Astrocyte of the spinal cord (primary cell): ENCODE measurements around the gene EDIL3.
A peak's percentile ranks its signal among the peaks of the same experiment; 100 is the strongest.

Experiments
- DNase-seq: peaks from one replicate; pipeline ENCODE4 v3.0.0; 2011; ENCODE audit warnings: low read depth, low spot score
- H3K4me3 ChIP-seq: 2 replicates; pipeline ENCODE4 v1.5.1; 2011; ENCODE audit warnings: low read depth, mild to moderate bottlenecking, low read length, moderate library complexity
- in situ Hi-C: cut with HindIII; loops from 2 replicates; pipeline ENCODE4 v1.10.0; 2017; ENCODE audit warnings: low sequenced_read_pairs
- TF ChIP-seq, protein P1 (sequence below): IDR thresholded peaks from 2 replicates; pipeline ENCODE4 v1.5.1; 2012; ENCODE audit warnings: low read depth, mild to moderate bottlenecking, low read length, inconsistent platforms

The EDIL3 gene

DNA sequence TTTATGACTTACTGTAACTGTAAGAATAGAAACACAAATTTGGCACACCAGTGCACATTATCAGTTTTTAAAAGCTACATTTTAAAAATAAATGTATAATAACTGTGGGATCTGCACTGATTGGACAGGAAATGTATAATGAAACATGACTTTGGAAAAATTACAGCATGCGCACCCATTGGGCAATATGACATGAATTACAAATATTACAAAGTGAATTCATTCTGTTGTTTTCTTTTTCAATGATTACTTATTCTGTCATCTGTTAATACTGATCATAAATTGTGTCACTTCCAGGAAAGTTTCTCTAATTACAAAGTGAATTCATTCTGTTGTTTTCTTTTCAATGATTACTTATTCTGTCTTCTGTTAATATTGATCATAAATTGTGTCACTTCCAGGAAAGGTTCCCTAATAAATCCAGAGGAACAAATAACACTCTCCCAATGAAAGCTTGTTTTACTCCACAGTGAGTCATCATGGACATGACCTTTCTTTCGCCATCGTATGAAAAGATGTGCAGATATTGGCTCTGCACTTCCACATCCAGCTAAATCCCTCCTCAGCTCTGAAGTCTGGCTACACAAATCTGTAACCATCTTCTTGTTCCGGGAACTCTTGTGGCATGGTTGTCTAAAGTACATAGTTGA lies 367.0 kb downstream of the EDIL3 start:
- TF ChIP-seq, protein P1, sequence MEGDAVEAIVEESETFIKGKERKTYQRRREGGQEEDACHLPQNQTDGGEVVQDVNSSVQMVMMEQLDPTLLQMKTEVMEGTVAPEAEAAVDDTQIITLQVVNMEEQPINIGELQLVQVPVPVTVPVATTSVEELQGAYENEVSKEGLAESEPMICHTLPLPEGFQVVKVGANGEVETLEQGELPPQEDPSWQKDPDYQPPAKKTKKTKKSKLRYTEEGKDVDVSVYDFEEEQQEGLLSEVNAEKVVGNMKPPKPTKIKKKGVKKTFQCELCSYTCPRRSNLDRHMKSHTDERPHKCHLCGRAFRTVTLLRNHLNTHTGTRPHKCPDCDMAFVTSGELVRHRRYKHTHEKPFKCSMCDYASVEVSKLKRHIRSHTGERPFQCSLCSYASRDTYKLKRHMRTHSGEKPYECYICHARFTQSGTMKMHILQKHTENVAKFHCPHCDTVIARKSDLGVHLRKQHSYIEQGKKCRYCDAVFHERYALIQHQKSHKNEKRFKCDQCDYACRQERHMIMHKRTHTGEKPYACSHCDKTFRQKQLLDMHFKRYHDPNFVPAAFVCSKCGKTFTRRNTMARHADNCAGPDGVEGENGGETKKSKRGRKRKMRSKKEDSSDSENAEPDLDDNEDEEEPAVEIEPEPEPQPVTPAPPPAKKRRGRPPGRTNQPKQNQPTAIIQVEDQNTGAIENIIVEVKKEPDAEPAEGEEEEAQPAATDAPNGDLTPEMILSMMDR = no peak
- no peak overlapping the region for H3K4me3 ChIP-seq
- peak; percentile 33 for DNase-seq
- in situ Hi-C loops = no loop called here

DNA sequence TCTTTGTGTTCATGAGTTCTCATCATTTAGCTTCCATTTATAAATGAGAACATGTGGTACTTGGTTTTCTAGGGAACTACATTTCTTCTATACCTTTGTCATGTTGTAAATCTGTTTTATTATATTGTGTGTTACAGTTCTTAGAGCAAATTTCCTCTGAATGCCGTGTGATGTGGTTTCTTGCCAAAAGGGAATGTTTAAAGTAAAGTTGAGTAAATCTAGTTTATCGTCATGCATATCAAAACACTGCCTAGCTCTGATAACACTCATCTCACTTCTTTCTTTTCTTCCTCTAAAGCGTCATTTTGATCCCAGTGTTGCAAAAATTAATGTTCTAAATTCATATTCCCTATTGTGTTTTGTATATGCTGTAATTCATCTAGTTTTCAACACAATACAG lies 368.6 kb downstream of the EDIL3 start:
- no peak for DNase-seq
- H3K4me3 ChIP-seq = no peak overlapping the region
- TF ChIP-seq, protein P1 = no peak
- in situ Hi-C loops = no loop called here

DNA sequence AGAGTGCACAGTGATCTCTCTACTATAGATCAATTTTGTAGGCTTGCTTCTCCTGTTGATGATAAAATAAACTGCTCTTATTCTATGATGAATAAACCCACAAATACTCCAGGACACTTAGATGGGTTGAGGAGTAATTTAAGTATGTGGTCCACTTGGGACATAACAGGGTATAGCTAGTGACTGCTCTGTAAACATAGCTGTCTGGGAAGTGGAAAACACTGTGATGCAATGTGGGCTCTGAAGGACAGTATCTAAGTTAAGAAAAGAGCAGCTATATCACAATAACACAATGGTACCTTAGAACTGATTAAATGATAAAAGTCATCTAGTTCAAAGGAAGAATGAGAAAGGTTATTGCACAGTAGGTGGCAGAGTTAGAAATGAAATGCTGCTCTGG lies 369.7 kb downstream of the EDIL3 start:
- TF ChIP-seq, protein P1 = no peak
- no peak overlapping the region for H3K4me3 ChIP-seq
- DNase-seq = no peak
- in situ Hi-C loops = no loop called here

DNA sequence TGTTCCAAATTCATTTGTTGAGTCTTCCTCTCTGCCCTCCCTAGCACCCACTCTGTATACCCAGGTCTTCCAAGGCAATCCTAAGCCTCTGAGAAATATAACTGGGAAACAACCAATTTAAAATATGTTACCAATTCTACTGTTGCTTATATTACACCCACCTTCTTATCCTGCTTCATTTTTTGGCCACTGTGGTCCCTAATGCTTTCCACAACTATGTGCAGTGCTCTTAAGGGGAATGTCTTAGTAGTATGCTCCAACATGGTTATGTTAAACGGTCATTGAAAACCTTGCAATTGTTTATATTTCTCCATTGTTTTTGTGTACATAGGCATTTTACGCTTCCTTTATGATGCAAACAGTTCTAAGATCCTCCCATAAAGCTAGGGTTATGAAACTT lies 390.9 kb downstream of the EDIL3 start:
- in situ Hi-C loops = no loop called here
- TF ChIP-seq, protein P1 = no peak
- DNase-seq = no peak
- H3K4me3 ChIP-seq = no peak overlapping the region

DNA sequence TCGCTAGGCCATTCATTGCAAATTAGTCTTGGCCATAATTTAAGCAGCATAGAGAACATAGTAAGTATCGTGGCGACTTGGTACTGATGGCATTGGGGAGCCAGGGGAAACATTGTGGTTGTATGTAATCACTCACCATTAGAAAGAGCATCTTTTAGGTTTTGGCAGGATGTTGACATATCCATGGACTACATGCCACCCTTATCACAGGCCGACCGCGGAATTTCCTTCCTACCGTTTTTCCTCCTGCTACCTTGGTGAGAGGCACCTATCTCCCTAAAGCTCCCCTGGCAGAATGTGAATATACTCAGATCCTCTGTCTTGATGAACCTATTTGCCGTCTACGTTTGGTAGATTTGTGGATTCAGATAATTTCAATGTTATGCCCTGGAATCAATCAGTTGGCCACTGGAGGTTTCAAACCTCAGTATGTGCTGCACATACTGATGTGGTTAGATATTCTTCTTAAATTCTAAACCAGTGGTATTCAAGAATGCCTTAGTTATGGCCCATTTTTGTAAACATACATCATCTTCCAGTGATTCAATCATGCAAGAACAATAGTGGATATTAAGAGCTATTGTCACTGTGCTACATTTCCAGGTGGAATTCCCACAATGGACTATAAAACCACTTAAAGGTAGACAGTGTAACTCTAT lies 393.0 kb downstream of the EDIL3 start:
- peak; percentile 45 for DNase-seq
- TF ChIP-seq, protein P1 = no peak
- in situ Hi-C loops = no loop called here
- no peak overlapping the region for H3K4me3 ChIP-seq

DNA sequence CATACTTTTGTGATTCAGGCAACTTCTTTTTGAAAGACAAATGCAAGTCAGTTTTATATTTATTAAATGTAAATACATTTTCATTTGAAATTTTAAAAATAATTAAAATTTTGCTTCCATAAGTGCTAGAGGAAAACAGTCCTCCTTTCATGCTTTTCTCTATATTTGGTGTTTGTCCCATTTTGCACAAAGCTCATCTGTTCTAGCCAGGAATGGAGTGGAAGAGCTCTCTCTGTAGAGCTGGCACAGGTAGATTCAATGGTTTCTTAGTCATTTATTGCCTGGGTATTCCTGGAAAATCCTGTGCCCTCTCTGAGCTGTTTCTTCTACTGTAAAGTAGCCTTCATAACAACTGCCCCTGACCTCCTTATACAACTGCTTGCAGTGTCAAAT lies 396.4 kb downstream of the EDIL3 start:
- in situ Hi-C loops = no loop called here
- no peak for DNase-seq
- TF ChIP-seq, protein P1 = no peak
- no peak overlapping the region for H3K4me3 ChIP-seq
